GM18867 (cell line): ENCODE measurements around the gene TENM4.
"Not testable (repeated sequence)": the region's sequence is repeated elsewhere in the genome, so short reads cannot be mapped to it uniquely, and the experiment has no call there.

Experiments used
- ATAC-seq: cut with Tn5 transposase; IDR thresholded peaks from one replicate; pipeline ENCODE4 v1.9.1; 2021; ENCODE audit warnings: mild to moderate bottlenecking, moderate library complexity; ENCODE audit not compliant: unreplicated experiment

TENM4 gene

GRCh38 chr11:79222163-79222562 lies 218.7 kb downstream of the TENM4 start:
- ATAC-seq, result not testable (repeated sequence)

GRCh38 chr11:79221444-79222130 lies 219.2 kb downstream of the TENM4 start:
- ATAC-seq, result no peak

GRCh38 chr11:79220171-79220570 lies 220.7 kb downstream of the TENM4 start:
- no peak for ATAC-seq

DNA sequence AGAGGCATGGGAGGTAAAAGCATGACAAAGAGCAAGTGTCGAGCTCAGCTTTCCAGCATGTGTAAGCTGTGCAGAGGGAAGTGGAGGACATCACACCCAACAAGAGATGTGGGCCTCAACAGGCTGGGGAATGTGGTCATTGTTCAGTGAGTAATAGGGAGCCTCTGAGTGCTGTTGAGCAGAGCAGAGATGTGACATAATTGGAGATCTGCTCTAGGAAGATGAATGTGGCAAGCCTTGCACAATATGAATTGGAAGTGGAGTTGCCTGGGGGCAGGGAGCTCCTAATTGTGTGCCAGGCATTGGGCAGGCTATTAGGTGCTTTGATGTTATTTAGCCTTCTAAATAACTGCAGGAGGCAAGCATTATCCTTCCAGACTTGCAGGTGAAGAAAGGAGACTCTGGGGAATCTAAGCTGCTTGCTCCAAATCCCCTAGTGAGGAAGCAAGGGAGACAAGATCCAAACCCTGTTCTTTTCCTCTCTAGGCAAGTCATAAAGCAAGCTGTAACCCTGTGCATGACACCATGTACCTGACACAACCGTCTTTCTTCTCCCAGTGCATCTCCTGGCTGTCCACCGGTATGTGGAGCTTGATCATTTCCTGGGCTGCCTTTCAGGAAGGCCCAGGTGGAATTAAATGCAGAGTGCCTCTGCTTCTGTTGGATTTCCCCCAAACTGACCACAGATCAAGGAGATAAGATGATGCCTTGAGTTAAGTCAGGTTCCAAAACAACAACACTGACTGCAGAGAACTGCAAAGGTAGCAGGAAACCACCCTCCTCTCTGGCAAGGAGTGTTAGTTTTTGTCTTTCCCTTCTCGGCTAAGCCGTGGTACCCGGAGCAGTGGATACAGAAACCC lies 221.4 kb downstream of the TENM4 start:
- no peak for ATAC-seq

DNA sequence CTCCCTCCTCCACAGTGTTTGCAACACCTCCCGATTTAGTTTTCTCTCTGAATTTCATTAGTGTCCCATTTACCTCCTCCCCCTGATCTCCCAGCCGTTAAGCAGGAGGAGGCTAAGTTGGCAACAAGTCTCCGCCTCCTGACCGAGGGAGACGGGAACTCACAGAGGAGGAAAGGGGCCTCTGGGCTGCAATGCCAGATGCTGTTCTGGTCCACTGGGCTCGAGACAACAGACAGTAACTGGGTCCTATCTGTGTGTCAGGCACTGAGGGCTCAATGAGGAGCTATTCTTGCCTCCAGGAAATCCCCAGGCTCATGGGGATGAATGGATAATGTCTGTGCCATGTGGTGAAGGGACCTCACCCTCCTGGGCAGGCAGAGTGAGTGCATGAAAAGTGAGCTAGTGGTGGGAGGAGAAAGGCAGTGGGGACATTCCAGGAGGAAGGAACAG lies 228.1 kb downstream of the TENM4 start:
- ATAC-seq, result no peak

DNA sequence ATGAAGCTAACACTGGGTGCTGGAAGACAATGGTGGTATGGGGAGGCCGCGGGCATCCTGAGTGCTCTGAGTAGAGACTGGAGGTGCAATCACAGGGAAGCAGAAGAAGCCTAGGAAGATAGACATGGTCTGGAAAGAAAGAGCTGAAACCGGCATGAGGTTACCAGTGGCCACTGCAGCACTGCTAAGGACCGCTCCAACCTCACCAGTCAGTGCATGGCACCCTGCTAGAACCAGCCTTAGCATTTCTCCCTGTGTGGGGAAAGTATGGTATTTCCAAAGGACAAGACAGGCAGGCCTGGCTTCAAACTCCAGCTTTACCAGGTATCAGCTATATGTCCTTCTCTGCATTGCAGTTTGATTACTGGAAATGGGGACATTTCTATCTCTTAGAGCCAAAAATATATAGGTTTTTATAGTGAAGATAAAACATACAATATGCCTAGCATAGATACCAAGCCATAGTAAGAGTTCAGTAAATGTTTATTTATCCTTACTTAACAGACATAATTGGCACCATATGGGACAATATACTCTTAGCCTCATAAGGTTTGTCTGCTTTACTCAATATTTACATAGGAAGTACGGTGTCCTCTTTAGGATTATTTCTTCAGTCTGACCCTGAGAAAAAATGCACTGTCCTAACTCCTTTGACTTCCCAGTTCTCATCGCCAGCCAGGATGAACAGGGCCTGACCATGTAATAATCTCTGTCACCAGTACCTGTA lies 231.1 kb downstream of the TENM4 start:
- ATAC-seq, result no peak

- ATAC-seq, result peak; percentile 79
These were observed 232.7 kb downstream of the TENM4 start for GRCh38 chr11:79208126-79208525.

- no peak for ATAC-seq
These were observed 233.9 kb downstream of the TENM4 start for GRCh38 chr11:79206951-79207350.

- ATAC-seq, result no peak
These were observed 235.0 kb downstream of the TENM4 start for GRCh38 chr11:79205786-79206185.

DNA sequence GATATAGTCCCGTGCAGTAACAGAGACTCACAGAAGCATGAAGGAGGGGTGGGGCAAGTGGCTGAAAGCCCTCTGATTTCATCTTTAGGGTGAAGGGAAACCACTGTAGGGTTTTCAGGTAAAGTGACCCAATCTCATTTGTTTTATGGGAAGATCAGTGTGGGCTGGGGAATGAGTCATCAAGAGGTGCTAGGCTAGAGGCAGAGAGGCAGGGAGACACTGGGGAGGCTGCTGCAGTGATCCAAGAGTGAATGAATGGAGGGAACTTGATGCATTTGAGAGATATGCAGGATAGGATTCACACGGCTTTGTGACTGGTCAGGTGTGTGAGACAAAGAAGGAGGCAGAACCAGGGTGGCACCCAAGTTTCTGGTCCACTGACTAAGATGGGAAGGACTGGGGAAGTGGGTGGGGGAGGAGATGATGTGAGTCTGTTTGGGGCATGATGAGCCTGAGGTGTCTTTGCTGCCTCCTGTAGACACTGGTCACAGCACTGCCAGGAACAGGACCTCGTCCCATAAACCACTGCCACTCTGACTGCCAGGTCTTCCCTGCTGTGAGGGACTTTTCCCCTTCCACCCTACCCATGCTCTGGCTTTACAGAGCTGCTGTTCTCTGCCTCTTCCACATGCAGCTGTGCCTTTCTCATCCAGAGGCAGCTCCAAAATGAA lies 239.0 kb downstream of the TENM4 start:
- ATAC-seq, result peak; percentile 46

GRCh38 chr11:79200398-79201070 lies 240.3 kb downstream of the TENM4 start:
- no peak for ATAC-seq

GRCh38 chr11:79199729-79200354 lies 241.0 kb downstream of the TENM4 start:
- ATAC-seq, result no peak

DNA sequence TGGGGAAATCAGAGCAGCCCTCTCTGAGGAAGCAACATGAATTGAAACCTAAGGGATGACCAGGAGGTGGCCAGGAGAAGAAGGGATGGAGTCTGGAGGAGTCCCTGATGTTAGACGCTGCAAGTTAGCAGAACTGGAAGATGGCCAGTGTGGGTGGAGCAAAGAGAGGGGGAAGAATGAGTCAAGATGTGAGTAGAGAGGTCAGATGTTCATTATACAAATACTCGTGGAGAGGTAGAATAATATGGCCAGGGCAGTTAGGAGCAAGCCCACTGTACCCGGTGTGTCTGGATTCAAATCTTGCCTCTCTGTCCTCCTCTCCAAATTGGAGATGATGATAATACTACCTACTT lies 242.0 kb downstream of the TENM4 start:
- no peak for ATAC-seq

DNA sequence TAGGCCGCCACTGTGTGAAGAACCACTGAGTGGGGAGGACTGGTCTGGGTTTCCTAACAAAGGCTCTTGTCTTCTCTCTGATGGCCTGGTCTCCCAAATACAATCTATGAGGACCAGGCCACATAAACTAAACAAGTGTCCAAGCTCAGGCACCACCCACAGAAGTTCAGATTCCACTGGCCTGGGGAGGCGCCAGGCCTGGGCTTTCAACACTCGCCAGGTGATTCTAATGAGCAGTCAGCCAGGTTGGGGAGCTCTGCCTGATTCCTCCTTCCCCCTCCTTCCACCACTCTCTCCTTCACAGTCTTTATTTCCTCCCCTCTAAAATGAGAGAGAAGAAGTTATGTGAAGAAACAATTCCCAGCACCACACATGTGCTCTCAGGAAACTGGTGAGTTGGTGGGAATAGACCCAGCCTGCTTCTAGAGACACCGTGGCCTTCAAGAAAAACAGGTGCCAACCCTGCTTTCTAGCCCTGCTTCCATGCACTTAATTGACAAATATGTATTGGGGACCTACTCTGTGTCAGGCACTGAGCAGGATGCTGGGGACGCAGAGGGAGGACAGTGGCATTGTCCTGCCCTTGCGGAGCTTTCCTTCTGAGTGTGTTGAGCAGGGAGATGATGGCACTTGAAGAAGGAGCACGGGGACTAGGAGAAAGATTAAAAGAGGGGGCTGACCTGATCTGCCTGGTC lies 242.5 kb downstream of the TENM4 start:
- no peak for ATAC-seq

GRCh38 chr11:79196950-79197349 lies 243.9 kb downstream of the TENM4 start:
- ATAC-seq, result no peak

GRCh38 chr11:79195209-79195608 lies 245.6 kb downstream of the TENM4 start:
- ATAC-seq, result no peak

DNA sequence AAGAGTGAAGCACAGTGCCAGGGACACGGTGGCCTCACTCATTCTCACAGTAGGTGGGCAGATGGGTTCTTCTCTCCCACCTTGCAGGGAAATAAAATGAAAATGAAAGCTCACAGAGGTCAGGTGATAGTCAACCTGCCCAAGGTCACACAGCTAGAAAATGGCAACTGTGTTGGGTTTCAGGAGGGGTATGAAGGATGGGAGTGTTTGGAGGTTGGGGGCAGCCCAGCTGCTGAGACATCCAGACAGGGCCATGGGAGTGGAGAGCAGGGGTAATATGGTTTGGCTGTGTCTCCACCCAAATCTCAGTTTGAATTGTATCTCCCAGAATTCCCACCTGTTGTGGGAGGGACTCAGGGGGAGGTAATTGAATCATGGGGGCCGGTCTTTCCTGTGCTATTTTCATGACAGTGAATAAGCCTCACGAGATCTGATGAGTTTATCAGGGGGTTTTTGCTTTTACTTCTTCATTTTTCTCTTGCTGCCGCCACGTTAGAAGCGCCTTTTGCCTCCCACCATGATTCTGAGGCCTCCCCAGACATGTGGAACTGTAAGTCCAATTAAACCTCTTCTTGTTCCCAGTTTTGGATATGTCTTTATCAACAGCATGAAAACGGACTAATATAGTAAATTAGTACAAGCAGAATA lies 247.0 kb downstream of the TENM4 start:
- no peak for ATAC-seq

DNA sequence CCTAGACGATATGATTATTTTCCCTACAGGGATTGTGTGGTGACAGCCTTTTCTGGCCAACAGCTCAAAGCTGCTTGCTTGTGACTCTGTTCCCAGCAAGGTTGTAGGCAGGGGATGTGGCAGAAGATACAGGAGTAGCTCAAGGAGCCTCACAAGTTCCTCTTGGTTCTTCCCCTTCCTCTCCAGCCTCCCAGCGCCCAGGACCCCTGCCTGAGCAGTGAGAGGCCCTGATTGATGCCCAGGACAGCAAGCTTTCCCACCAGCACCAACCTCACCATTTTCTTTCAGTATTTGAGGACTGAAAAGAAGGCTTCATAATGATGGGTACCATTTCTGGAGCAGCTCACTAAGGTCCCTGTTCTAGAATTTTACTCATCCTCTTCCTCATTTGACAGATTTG lies 248.0 kb downstream of the TENM4 start:
- no peak for ATAC-seq

DNA sequence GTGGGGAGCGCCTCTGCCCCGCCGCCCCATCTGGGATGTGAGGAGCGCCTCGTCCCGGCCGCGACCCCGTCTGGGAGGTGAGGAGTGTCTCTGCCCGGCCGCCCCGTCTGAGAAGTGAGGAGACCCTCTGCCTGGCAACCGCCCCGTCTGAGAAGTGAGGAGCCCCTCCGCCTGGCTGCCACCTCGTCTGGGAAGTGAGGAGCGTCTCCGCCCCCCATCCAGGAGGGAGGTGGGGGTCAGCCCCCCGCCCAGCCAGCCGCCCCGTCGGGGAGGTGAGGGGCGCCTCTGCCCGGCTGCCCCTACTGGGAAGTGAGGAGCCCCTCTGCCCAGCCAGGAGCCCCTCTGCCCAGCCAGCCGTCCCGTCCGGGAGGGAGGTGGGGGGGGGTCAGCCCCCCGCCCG lies 249.1 kb downstream of the TENM4 start:
- ATAC-seq, result not testable (repeated sequence)
